Midbrain (tissue), 1 donor: ENCODE results near the gene ZC3H8.
A peak's percentile ranks its signal among the peaks of the same experiment; 100 is the strongest.
"Not testable (repeated sequence)": the region's sequence is repeated elsewhere in the genome, so short reads cannot be mapped to it uniquely, and the experiment has no call there.

Experiments
- DNase-seq: peaks from one replicate; lab custom pipeline; 2025; lab: John Stamatoyannopoulos, UW

ZC3H8 gene

GRCh38 chr2:112259509-112260294 is 4.9 kb upstream of the ZC3H8 start:
- DNase-seq = peak; percentile 84

- DNase-seq = no peak
These were observed 2.7 kb upstream of the ZC3H8 start for GRCh38 chr2:112257575-112257974.

GRCh38 chr2:112256654-112257053 is 1.8 kb upstream of the ZC3H8 start:
- DNase-seq = no peak

GRCh38 chr2:112255875-112256274 is 1.0 kb upstream of the ZC3H8 start:
- DNase-seq = no peak

- no peak for DNase-seq
These were observed 1.5 kb downstream of the ZC3H8 start for GRCh38 chr2:112253261-112253815.

- DNase-seq = no peak
These were observed 3.6 kb downstream of the ZC3H8 start for GRCh38 chr2:112251271-112251670.

GRCh38 chr2:112244854-112245253 is 10.0 kb downstream of the ZC3H8 start:
- DNase-seq = no peak

GRCh38 chr2:112243233-112243632 is 11.6 kb downstream of the ZC3H8 start:
- no peak for DNase-seq

GRCh38 chr2:112242384-112242783 is 12.5 kb downstream of the ZC3H8 start:
- DNase-seq = no peak

- no peak for DNase-seq
These were observed 15.0 kb downstream of the ZC3H8 start for GRCh38 chr2:112239862-112240261.

- no peak for DNase-seq
These were observed 24.5 kb downstream of the ZC3H8 start for GRCh38 chr2:112230371-112230770.

- DNase-seq = no peak
These were observed 25.5 kb downstream of the ZC3H8 start for GRCh38 chr2:112229348-112229747.

GRCh38 chr2:112220831-112221230 is 34.0 kb downstream of the ZC3H8 start:
- no peak for DNase-seq

GRCh38 chr2:112220186-112220585 is 34.7 kb downstream of the ZC3H8 start:
- no peak for DNase-seq

- no peak for DNase-seq
These were observed 37.0 kb downstream of the ZC3H8 start for GRCh38 chr2:112217854-112218253.

- no peak for DNase-seq
These were observed 38.7 kb downstream of the ZC3H8 start for GRCh38 chr2:112216167-112216566.

- DNase-seq = not testable (repeated sequence)
These were observed 46.9 kb downstream of the ZC3H8 start for GRCh38 chr2:112207905-112208304.

- DNase-seq = no peak
These were observed 50.4 kb downstream of the ZC3H8 start for GRCh38 chr2:112204411-112204810.

- no peak for DNase-seq
These were observed 53.0 kb downstream of the ZC3H8 start for GRCh38 chr2:112201696-112202430.

- no peak for DNase-seq
These were observed 55.7 kb downstream of the ZC3H8 start for GRCh38 chr2:112199188-112199587.

- no peak for DNase-seq
These were observed 56.1 kb downstream of the ZC3H8 start for GRCh38 chr2:112198780-112199179.

GRCh38 chr2:112197868-112198267 is 57.0 kb downstream of the ZC3H8 start:
- DNase-seq = no peak

GRCh38 chr2:112195950-112196349 is 58.9 kb downstream of the ZC3H8 start:
- no peak for DNase-seq
